Activated naive CD4-positive, alpha-beta T cell treated with Interleukin-2 at 50 U/mL for 16 hours (primary cell): Measurements from ENCODE around the gene BICD1.

Experiments used
- DNase-seq: peaks from one replicate; pipeline ENCODE4 v3.0.0-alpha.2; 2020

BICD1 gene

DNA sequence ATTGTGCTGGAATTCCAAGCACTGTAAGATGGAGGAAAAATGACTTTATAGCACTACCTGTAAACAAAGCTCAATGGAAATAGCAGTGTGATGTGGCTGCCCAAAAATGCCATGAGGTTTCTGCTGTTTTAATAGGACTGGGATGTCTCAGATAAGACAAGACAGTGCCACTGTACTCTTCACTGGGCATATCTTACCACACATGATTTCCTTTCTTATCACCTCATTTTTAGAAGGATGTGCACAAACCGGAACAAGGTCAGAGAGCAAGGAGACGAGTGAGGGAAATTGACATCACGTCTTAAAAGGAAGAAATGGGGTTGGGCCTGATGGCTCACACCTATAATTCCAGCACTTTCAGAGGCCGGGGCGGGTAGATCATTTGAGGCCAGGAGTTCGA, 254.3 kb downstream of the BICD1 start:
- DNase-seq: no peak

- DNase-seq: no peak
These were observed 256.2 kb downstream of the BICD1 start for GRCh38 chr12:32362892-32363291.

- peak; percentile 21 for DNase-seq
These were observed 258.9 kb downstream of the BICD1 start for GRCh38 chr12:32365473-32366064.

DNA sequence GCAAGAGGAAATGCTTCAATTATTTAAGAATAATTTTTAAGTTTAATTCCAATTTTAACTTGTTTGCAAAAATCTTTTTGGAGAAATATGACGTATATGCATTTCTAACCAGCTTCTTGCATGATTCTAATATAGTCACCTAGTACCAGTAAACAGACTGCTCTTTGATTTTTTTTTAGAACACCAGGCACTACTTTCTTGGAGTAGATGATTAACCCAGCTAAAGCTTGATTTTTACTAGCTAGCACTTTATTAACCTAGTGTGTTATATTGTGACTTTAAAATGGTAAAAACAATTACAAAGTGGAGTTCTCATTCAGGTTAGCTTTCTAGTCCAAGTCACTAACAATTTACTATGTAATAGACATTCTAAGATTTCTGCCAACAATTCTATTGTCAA, 260.1 kb downstream of the BICD1 start:
- DNase-seq: no peak

DNA sequence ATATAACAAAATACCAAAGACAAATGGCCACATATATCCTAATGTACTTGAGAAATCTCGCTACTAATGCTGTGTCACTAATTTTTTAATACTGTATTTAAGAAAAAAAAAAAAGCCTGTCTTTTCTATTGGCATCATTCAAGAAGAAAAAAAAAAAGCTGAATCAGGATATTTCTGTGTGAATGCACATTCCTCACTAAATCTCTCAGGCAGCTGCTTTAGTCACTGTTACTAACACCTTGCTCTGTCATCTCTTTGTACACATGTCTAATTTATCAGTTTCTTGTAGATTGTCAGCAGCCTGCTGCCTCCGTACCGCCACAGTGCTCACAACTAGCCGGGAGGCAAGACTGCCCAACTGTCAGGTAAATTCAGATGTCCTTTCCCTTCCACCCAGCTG, 260.7 kb downstream of the BICD1 start:
- no peak for DNase-seq

- no peak for DNase-seq
These were observed 262.6 kb downstream of the BICD1 start for GRCh38 chr12:32369202-32369601.

GRCh38 chr12:32377344-32378055, 270.9 kb downstream of the BICD1 start:
- DNase-seq: no peak

DNA sequence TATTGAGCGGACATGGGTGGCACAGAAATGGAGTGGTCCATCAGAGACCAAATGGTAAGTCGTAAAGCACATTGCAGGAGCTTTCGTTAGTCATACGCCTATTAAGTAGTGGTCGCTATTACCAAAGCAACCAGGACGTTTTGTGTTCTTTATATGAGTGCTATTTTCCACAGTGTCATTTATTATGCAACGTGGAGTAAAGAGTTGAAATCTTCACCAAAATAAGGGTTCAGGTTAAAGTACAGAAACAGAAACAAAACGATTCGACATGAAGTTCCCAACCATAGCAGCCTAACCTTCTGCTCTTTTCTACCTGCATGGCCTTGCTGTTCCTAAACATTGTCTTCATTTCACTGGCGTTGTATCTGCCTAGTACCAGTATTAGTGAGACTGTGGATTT, 272.6 kb downstream of the BICD1 start:
- no peak for DNase-seq

- no peak for DNase-seq
These were observed 273.0 kb downstream of the BICD1 start for GRCh38 chr12:32379667-32380066.

- no peak for DNase-seq
These were observed 275.6 kb downstream of the BICD1 start for GRCh38 chr12:32382226-32382625.

- DNase-seq: no peak
These were observed 284.0 kb downstream of the BICD1 start for GRCh38 chr12:32390572-32391219.

- DNase-seq: no peak
These were observed 288.4 kb downstream of the BICD1 start for GRCh38 chr12:32395026-32395425.

DNA sequence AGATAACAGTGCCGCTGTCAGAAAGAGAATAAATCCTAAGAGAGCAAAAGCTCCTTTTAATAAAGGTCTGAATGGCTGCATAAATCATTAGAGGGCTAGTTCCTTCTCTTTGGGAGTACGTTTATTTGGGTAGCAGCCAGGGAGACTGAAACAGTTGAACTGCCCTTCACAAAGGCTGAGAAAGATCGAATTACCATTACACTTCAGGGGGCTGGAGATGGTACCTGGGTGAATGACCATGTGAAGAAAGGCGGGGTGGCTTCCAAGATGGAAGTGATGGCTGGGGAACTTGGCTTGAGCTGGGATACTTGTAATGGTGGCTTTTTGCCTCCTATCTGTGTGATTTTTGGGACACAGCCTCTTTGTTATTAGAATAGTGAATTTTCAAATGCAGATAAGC, 291.0 kb downstream of the BICD1 start:
- DNase-seq: no peak

GRCh38 chr12:32398181-32398580, 291.5 kb downstream of the BICD1 start:
- DNase-seq: no peak

- DNase-seq: no peak
These were observed 292.2 kb downstream of the BICD1 start for GRCh38 chr12:32398816-32399369.

- peak; percentile 49 for DNase-seq
These were observed 292.9 kb downstream of the BICD1 start, which contains the start of gene FGD4 for GRCh38 chr12:32399370-32400113. Gene FGD4, plus strand, starts transcription at chr12:32399558.

GRCh38 chr12:32400114-32400672, 293.5 kb downstream of the BICD1 start:
- no peak for DNase-seq

GRCh38 chr12:32400866-32401265, 294.2 kb downstream of the BICD1 start:
- DNase-seq: no peak

DNA sequence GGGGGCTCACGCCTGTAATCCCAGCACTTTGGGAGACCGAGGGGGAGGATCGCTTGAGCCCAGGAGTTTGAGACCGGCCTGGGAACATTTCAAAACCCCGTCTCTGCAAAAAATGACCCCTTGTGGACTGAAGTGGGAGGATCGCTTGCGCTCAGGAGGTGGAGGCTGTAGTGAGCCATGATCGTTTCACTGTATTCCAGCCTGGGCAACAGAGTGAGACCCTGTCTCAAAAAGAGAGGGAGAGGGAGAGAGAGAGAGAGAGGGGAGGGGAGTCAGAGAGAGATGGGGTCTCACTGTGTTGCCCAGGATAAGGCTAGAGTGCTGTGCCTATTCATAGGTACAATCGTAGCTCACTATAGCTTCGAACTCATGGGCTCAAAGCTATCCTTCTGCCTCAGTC, 295.5 kb downstream of the BICD1 start:
- DNase-seq: no peak

- DNase-seq: no peak
These were observed 296.3 kb downstream of the BICD1 start for GRCh38 chr12:32402946-32403345.

- no peak for DNase-seq
These were observed 301.1 kb downstream of the BICD1 start for GRCh38 chr12:32407795-32408194.

DNA sequence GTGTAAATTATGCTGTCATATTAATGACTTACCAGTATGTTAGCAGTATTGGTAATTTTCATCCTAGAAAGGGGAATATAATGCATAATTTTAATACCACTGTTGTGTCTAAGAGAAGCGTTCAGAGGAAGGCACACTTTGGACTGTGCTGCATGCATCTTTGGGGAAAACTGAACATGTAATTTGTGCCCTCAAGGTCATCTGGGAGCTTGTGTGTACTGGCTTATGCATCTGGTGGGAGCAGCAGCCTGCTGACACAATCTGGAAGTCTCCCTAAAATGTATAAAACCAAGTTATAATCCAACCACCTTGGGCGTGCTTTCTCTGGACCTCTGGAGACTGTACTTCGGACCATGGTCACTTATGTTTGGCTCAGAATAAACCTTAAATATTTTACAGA, 306.8 kb downstream of the BICD1 start:
- no peak for DNase-seq

DNA sequence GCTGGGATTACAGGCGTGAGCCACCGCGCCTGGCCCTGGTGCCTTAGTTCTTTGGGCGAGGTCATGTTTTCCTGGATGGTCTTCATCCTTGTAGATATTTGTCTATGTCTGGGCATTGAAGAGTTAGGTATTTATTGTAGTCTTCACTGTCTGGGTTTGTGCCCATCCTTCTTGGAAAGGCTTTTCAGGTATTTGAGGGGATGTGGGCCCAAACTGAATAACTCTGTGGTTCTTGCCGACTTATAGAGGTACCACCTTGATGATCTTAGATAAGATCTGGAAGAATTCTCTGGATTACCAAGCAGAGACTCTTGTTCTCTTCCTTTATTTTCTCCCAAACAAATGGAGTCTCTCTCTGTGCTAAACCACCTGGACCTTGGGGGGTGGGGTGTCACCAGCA, 311.6 kb downstream of the BICD1 start:
- DNase-seq: no peak
